GM19452 (cell line): ENCODE data around the gene CHST11.

Experiments used
- ATAC-seq: cut with Tn5 transposase; IDR thresholded peaks from one replicate; pipeline ENCODE4 v1.9.1; 2021; ENCODE audit not compliant: unreplicated experiment

Gene CHST11

GRCh38 chr12:104459368-104459909, 2.7 kb downstream of the CHST11 start:
- no peak for ATAC-seq

- ATAC-seq, result no peak
Measured at GRCh38 chr12:104460041-104460719, 3.4 kb downstream of the CHST11 start.

DNA sequence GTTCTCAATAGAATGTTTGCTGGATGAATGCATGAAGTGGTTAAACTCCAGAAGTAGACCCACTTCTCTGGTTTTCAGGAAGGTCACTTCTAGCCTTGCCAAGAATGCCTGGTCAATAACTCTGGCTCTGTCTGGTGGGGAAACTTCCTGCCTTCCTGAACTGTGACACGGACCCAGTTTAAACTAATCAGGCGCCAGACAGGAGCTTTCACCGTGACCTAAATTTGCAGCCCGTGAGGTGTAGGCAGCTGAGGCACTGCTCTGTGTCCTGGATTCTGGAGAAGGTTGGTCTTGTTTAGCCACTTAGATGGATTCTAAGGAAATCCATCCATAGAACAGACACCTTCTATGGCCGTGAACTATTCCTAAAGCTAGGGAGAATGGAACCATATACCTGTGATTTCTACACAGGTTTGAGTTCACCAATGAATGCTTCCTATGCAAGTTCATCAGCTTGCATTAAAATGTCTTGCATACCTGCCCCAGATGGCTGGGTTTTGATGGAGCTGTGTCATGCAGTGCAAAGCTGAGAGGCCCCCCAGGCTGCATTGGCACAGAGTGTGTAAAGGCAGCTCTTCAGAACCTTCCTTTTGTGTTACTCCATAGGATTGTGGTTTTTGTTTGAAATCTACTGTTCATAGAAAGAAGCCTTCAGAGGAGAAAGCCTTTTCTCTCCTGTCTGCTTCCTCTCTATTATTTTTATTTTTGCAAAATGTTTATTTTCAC, 4.4 kb downstream of the CHST11 start:
- no peak for ATAC-seq

- ATAC-seq, result no peak
Measured at GRCh38 chr12:104462325-104462724, 5.6 kb downstream of the CHST11 start.

DNA sequence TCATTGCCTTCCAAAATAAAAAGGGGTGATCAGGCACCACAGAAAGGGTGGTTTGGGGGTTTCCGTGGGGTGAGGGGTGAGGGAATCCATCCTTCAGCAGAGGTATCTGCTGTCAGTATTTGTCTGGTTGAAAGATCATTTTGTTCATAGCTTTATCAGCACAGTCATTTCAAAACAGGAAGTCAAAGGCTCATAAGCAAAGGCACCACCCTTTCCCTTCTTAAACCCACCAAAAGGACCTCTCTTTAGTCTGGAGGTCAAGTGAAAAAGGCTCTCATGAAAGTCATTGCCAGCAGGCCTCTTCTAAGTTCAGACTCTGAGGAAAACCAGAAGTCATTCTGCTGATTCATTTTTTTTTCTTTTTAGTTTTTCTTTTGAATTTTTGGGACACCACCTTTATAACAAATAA, 6.2 kb downstream of the CHST11 start:
- peak; percentile 51 for ATAC-seq

- no peak for ATAC-seq
Measured at GRCh38 chr12:104463368-104463767, 6.6 kb downstream of the CHST11 start.

- ATAC-seq, result no peak
Measured at GRCh38 chr12:104464899-104465298, 8.2 kb downstream of the CHST11 start.

DNA sequence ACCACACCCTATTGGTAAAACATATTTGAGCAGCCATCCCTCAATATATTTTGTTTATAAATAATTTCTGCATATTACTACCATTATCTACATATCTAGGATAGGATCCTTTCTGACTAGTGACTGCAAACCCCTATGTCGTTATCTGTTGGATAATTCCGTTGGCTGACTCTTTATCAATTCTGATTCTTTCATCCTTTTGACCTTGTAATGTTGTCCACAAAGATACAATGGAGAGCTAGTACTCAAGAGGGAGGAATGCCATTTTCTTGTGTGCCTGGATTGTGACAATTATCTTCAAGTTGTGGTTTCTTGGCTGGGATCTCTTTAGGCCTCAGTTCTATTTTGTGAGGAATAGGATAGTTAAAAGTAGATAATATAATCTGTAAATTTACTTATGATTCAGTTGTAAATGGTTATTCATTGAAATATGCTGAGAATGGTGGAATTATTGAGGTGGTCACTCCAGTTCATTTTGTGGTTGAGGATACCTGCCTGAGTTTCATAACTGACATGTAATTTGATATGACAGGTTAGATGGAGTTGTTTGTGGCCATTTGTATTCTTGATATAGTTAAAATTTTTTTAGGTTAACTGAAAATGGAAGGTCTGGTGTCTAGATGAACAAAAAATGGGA, 10.1 kb downstream of the CHST11 start:
- ATAC-seq, result no peak

DNA sequence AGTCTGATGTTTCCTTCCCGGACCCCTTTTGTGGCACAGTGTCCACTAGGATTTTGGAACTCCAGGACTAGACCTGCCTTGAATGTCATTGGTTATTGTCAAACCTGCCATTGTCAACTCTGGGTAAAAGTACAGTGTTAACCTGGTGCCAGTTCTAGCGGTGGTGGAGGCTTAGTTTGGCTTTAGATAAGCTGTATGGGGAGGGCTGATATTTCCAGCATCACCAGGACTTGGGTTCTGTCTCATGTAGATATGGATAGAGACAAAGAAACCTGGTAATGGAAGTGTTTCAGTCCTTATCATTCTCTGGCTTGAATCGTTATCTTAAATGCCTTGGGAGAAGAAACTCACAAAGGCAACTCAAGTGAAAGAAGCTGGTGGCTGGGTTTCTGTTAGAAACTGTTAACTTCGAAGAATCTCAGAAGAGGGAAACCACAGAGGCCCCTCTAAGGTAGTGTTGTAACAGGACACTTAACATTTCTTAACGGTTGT, 10.6 kb downstream of the CHST11 start:
- no peak for ATAC-seq

DNA sequence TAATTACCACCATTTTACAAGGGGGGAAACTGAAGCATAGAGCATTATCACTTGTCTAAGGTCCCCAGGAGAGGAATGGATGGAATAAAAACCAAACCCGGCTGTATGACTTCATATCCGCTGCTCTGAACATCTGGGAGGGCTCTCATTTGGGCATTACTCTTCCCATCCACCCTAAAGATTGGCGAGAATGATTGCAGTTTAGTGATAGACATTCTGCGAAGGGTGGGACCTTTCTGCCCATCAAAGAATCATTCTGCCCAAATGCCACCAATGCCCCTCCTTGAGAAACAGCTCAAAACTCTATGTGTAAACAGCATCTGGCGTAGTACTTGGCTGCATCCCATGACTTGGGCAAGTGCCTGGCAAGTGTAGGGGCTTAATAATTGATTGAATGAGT, 11.6 kb downstream of the CHST11 start:
- ATAC-seq, result no peak

- ATAC-seq, result no peak
Measured at GRCh38 chr12:104469066-104469465, 12.3 kb downstream of the CHST11 start.

- no peak for ATAC-seq
Measured at GRCh38 chr12:104469523-104469922, 12.8 kb downstream of the CHST11 start.

- no peak for ATAC-seq
Measured at GRCh38 chr12:104470521-104470920, 13.8 kb downstream of the CHST11 start.

DNA sequence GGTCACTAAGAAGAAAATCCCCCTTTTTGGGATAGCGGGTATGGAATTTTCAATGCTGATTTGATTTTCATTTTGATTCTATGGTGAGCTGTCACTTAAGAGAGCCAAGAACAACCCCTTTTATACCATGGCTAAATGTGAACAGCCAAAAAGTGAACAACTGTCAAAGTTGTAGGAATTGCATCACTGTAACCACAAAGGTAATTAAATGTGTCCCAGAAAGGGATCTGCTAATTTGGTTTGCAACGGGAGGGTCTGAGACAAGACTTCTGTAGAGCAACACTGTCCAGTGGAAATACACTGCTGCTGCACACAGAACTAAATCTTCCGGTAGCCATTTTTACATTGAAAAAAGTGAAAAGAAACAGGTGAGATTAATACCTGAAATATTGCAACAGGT, 14.6 kb downstream of the CHST11 start:
- no peak for ATAC-seq

GRCh38 chr12:104472748-104473147, 16.0 kb downstream of the CHST11 start:
- no peak for ATAC-seq

DNA sequence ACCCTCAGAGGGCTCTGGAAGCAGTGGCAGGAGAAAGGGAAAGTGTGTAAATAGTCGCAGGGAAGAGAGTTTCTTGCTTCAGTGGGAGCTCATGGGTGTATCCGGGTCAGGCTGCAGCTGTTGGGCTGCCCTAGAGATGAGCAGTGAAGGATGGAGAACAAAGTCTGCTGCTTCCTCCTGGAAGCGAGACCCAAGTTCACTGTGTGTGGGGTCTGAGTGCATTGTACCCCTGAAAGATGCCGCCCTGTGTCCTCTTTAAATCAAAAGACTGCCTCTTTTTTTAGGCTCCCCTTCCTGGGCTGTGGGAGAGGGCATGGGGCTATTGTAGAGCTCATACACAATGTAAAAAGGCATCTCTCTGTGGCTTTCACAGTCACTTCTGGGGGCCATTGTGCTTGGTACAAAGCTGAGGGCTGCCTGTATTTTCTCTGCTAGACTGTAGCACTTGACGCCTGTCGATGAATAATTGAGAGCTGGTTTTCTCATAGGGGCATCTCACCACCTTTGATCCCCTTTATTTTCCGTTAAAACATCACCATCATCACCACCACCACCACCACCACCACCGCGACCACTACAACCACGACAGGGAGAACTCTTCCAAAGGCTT, 16.7 kb downstream of the CHST11 start:
- peak; percentile 57 for ATAC-seq

GRCh38 chr12:104475271-104475670, 18.5 kb downstream of the CHST11 start:
- ATAC-seq, result no peak

- ATAC-seq, result no peak
Measured at GRCh38 chr12:104477510-104478390, 21.0 kb downstream of the CHST11 start.

- ATAC-seq, result peak; percentile 88
Measured at GRCh38 chr12:104478396-104479122, 21.8 kb downstream of the CHST11 start.
